ENCODE measurements around the gene ACTR1B.

ACTR1B gene

DNA sequence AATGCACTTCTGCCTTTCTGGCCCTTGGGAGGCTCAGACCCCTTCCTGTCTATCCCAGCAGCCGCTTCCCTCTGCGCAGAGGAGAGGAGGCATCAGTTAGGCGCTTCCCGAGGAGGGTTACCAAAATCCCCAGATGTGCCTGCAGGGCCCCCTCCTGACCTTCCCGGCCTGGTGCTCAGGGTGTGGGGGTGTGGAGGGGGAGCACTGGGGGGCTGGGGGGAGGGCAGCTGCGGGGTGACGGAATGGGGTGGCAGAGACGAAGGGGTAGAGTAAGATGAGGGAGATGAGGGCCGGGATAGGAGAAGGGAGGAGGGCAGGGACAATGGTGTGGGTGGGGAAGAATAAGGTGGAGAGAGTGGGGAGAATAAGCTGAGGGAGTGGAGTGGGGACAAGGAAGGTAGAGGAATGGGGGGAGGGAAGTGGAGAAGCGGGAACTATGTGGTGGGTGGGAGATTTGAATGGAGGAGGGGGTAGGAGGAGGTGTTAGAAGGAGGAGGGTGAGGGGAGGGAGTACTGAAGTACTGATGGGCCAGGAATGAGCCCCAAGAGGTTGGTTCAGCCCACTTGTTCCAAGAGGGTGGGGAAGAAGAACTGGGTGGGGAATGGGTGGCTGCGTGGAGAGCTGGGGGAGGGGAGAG is 43.0 kb upstream of the ACTR1B start:
- H3K4me2 ChIP-seq (ENCODE audit: low read length) = no peak overlapping the region

GRCh38 chr2:97706112-97706511 is 42.3 kb upstream of the ACTR1B start:
- Histone ChIP-seq H4K20me1 (ENCODE audit: insufficient read depth, low read length) (no peaks in the 10 kb centered on the region), H3K79me2 (ENCODE audit: insufficient read depth, low read length) (no peaks in the 10 kb centered on the region), H3K36me3 (ENCODE audit: insufficient read depth, low read length) (no peaks in the 10 kb centered on the region), H3K27ac (ENCODE audit: low read depth, low read length, poor library complexity, severe bottlenecking) (no peak overlapping the region), H3K4me2 (ENCODE audit: low read length) (no peak overlapping the region), H3K27me3 (ENCODE audit: insufficient read depth, low read length) (no peaks in the 10 kb centered on the region), H3K9me3 (ENCODE audit: low read length) (no peaks in the 10 kb centered on the region), H3K9me2 (ENCODE audit: low read depth, low read length) (no peaks in the 10 kb centered on the region), H3F3A (ENCODE audit: insufficient read depth, low read length) (no peaks in the 10 kb centered on the region), H3K4me1 (ENCODE audit: insufficient read depth, low read length, severe bottlenecking) (no peaks in the 10 kb centered on the region), H3K9ac (ENCODE audit: low read length) (no peak overlapping the region), H2AFZ (ENCODE audit: low read length) (no peak overlapping the region), H3K4me3 (ENCODE audit: low read depth, low read length, poor library complexity, severe bottlenecking) (no peak overlapping the region)
- TF ChIP-seq, protein P1, sequence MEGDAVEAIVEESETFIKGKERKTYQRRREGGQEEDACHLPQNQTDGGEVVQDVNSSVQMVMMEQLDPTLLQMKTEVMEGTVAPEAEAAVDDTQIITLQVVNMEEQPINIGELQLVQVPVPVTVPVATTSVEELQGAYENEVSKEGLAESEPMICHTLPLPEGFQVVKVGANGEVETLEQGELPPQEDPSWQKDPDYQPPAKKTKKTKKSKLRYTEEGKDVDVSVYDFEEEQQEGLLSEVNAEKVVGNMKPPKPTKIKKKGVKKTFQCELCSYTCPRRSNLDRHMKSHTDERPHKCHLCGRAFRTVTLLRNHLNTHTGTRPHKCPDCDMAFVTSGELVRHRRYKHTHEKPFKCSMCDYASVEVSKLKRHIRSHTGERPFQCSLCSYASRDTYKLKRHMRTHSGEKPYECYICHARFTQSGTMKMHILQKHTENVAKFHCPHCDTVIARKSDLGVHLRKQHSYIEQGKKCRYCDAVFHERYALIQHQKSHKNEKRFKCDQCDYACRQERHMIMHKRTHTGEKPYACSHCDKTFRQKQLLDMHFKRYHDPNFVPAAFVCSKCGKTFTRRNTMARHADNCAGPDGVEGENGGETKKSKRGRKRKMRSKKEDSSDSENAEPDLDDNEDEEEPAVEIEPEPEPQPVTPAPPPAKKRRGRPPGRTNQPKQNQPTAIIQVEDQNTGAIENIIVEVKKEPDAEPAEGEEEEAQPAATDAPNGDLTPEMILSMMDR (IDR thresholded peaks at IDR 0.05; ENCODE audit: low read length) = no peak
- no peak for TF ChIP-seq EZH2 (IDR thresholded peaks at IDR 0.05; ENCODE audit: borderline replicate concordance, low read length)

More for the DNA sequence above, 43.0 kb upstream of the ACTR1B start:
- no peaks in the 10 kb centered on the region for H3K36me3 ChIP-seq (ENCODE audit: insufficient read depth, low read length)
- no peak overlapping the region for H2AFZ ChIP-seq (ENCODE audit: low read length)
- no peaks in the 10 kb centered on the region for H4K20me1 ChIP-seq (ENCODE audit: insufficient read depth, low read length)
- H3K4me1 ChIP-seq (ENCODE audit: insufficient read depth, low read length, severe bottlenecking) = no peaks in the 10 kb centered on the region
- no peaks in the 10 kb centered on the region for H3K27me3 ChIP-seq (ENCODE audit: insufficient read depth, low read length)
- H3K4me3 ChIP-seq (ENCODE audit: low read depth, low read length, poor library complexity, severe bottlenecking) = no peak overlapping the region
- no peak overlapping the region for H3K27ac ChIP-seq (ENCODE audit: low read depth, low read length, poor library complexity, severe bottlenecking)
- no peaks in the 10 kb centered on the region for H3K79me2 ChIP-seq (ENCODE audit: insufficient read depth, low read length)
- no peak for TF ChIP-seq EZH2 (IDR thresholded peaks at IDR 0.05; ENCODE audit: borderline replicate concordance, low read length)
- TF ChIP-seq, protein P1 (IDR thresholded peaks at IDR 0.05; ENCODE audit: low read length) = no peak
- H3K9me3 ChIP-seq (ENCODE audit: low read length) = no peaks in the 10 kb centered on the region
- no peaks in the 10 kb centered on the region for H3K9me2 ChIP-seq (ENCODE audit: low read depth, low read length)
- H3K9ac ChIP-seq (ENCODE audit: low read length) = no peak overlapping the region
- no peaks in the 10 kb centered on the region for H3F3A ChIP-seq (ENCODE audit: insufficient read depth, low read length)

GRCh38 chr2:97704989-97705388 is 41.1 kb upstream of the ACTR1B start:
- TF ChIP-seq EZH2 (IDR thresholded peaks at IDR 0.05; ENCODE audit: borderline replicate concordance, low read length) = no peak
- TF ChIP-seq, protein P1 (IDR thresholded peaks at IDR 0.05; ENCODE audit: low read length) = no peak
- Histone ChIP-seq H3K4me2 (ENCODE audit: low read length) (no peak overlapping the region), H3K4me1 (ENCODE audit: insufficient read depth, low read length, severe bottlenecking) (no peaks in the 10 kb centered on the region), H2AFZ (ENCODE audit: low read length) (no peak overlapping the region), H3K36me3 (ENCODE audit: insufficient read depth, low read length) (no peaks in the 10 kb centered on the region), H3F3A (ENCODE audit: insufficient read depth, low read length) (no peaks in the 10 kb centered on the region), H3K79me2 (ENCODE audit: insufficient read depth, low read length) (no peaks in the 10 kb centered on the region), H3K9me2 (ENCODE audit: low read depth, low read length) (no peaks in the 10 kb centered on the region), H3K9me3 (ENCODE audit: low read length) (no peaks in the 10 kb centered on the region), H4K20me1 (ENCODE audit: insufficient read depth, low read length) (no peaks in the 10 kb centered on the region), H3K9ac (ENCODE audit: low read length) (no peak overlapping the region), H3K4me3 (ENCODE audit: low read depth, low read length, poor library complexity, severe bottlenecking) (no peak overlapping the region), H3K27me3 (ENCODE audit: insufficient read depth, low read length) (no peaks in the 10 kb centered on the region), H3K27ac (ENCODE audit: low read depth, low read length, poor library complexity, severe bottlenecking) (no peak overlapping the region)
